ENCODE results near the gene YRDC.
A peak's percentile ranks its signal among the peaks of the same experiment; 100 is the strongest.

The YRDC gene

DNA sequence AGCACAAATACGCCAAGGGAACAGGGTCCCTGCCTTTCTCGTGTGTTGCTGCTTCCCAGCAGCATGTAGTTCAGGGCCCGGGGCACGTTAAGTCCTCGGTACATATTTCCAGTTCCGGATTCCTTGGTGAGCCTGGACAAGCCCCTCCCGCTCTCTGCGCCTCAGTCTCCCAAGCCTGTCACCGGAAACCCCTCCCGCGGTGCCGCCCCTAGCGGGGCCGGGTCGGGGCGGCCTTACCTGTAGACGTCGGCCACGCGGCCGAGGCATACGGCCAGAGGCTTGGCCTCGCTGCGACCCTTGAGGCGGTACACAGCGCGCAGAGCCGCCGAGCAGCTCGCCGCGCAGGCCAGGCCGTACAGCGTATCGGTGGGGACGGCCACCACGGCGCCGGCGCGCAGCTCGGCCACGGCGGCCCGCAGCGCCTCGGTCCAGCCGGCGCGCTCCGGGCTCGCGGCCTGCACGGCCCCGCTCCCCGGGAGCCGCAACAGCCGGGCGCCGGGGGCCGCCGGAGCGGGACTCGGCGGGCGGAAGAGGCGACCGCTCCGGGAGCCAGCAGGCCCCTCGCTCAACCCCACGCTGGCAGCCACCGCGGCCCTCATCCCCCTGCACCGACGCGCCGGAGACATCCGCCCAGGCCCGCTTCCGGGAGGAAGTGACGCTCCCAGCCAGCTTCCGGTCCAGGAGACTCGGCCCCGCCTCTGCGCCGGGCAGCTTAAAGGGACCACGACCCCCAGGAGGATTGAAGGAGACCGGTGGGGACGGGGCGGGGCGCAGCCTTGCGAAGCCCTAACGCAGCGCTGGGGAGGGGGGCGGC, at the start of gene YRDC, which contains the start of gene C1orf122 (continued):
- TF ChIP-seq, protein P1, sequence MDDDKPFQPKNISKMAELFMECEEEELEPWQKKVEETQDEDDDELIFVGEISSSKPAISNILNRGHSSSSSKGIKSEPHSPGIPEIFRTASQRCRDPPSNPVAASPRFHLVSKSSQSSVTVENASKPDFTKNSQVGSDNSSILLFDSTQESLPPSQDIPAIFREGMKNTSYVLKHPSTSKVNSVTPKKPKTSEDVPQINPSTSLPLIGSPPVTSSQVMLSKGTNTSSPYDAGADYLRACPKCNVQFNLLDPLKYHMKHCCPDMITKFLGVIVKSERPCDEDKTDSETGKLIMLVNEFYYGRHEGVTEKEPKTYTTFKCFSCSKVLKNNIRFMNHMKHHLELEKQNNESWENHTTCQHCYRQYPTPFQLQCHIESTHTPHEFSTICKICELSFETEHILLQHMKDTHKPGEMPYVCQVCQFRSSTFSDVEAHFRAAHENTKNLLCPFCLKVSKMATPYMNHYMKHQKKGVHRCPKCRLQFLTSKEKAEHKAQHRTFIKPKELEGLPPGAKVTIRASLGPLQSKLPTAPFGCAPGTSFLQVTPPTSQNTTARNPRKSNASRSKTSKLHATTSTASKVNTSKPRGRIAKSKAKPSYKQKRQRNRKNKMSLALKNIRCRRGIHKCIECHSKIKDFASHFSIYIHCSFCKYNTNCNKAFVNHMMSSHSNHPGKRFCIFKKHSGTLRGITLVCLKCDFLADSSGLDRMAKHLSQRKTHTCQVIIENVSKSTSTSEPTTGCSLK (tag by site-specific recombination; IDR thresholded peaks at IDR 0.05) = no peak
- TF ChIP-seq ZNF221 (tag by site-specific recombination; IDR thresholded peaks at IDR 0.05; ENCODE audit: borderline replicate concordance) (no peak), ZNF133 (tag by site-specific recombination; IDR thresholded peaks at IDR 0.05) (no peak), ZNF501 (tag by site-specific recombination; IDR thresholded peaks at IDR 0.05) (peak; percentile 31; the same call in 1 of the 2 replicates), TRIM28 (IDR thresholded peaks at IDR 0.05; ENCODE audit: borderline replicate concordance, low read length) (no peak), YY1 (tag by site-specific recombination; IDR thresholded peaks at IDR 0.05) (no peak), ZNF433 (tag by site-specific recombination; IDR thresholded peaks at IDR 0.05; ENCODE audit: low read depth) (no peak)
- TF ChIP-seq, protein P2, sequence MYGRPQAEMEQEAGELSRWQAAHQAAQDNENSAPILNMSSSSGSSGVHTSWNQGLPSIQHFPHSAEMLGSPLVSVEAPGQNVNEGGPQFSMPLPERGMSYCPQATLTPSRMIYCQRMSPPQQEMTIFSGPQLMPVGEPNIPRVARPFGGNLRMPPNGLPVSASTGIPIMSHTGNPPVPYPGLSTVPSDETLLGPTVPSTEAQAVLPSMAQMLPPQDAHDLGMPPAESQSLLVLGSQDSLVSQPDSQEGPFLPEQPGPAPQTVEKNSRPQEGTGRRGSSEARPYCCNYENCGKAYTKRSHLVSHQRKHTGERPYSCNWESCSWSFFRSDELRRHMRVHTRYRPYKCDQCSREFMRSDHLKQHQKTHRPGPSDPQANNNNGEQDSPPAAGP (tag by site-specific recombination; IDR thresholded peaks at IDR 0.05) = no peak
- TF ChIP-seq, protein P3, sequence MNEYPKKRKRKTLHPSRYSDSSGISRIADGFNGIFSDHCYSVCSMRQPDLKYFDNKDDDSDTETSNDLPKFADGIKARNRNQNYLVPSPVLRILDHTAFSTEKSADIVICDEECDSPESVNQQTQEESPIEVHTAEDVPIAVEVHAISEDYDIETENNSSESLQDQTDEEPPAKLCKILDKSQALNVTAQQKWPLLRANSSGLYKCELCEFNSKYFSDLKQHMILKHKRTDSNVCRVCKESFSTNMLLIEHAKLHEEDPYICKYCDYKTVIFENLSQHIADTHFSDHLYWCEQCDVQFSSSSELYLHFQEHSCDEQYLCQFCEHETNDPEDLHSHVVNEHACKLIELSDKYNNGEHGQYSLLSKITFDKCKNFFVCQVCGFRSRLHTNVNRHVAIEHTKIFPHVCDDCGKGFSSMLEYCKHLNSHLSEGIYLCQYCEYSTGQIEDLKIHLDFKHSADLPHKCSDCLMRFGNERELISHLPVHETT (tag by site-specific recombination; IDR thresholded peaks at IDR 0.05) = no peak

DNA sequence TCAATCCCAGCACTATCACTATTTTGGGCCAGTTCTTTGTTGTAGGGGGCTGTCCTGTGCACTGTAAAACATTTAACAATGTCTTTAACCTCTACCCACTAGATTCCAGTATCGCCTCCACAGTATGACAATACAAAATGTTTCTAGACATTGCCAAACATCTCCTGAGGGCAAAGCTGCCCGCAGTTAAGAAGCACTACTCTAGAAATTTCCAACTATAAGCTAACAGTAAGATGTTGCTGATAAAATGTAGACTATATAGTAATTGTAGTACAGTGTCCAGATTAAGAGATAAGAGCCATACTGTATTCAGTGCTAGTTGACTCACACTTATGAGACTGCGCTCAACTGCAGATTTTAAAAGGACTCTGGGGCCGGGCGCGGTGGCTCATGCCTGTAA, 46.4 kb upstream of the YRDC start:
- CTCF ChIA-PET = no interaction called here
- H3K4me3 ChIP-seq (ENCODE audit: low read depth, low read length) = no peak overlapping the region
- H3K27ac ChIP-seq (ENCODE audit: extremely low read depth, low read depth, low read length) = no peak overlapping the region
- POLR2A ChIA-PET = no interaction called here
- peaks cover 8 to 60% of the 10 kb centered on the region in 2 experiments for H3K36me3 ChIP-seq (ENCODE audit: control insufficient read depth in 2 of 2, insufficient read depth in 1 of 2, low read length in 2 of 2)
- TF ChIP-seq ZNF600 (tag by site-specific recombination; IDR thresholded peaks at IDR 0.05) (no peak), ZNF571 (tag by site-specific recombination; IDR thresholded peaks at IDR 0.05) (no peak)
- no peaks in the 10 kb centered on the region for H3K4me1 ChIP-seq (ENCODE audit: control insufficient read depth, insufficient read depth, low read length)
- no peaks in the 10 kb centered on the region for H3K9me3 ChIP-seq (ENCODE audit: control insufficient read depth, insufficient read depth, low read depth, low read length)

DNA sequence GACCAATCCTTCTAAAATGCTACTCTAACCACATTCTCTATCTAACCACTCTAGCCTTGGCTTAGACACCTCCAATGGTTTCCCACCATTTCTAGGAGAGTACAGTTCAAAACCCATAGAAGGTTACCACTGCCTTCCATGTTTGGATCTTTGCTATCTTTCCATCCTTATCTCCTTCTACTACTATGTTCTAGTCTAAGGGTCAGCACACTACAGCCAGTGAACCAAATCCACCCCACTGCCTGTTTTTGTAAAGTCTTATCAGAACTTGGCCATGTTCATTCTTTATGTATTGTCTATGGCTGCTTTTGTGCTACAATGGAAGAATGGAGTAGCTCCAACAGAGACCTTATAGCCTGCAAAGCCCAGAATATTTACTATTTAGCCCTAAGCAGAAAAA, 45.1 kb upstream of the YRDC start:
- no peak overlapping the region for H3K4me3 ChIP-seq (ENCODE audit: low read depth, low read length)
- POLR2A ChIA-PET = no interaction called here
- no peak for TF ChIP-seq ZNF776 (tag by site-specific recombination; IDR thresholded peaks at IDR 0.05; ENCODE audit: borderline replicate concordance)
- TF ChIP-seq, protein P4, sequence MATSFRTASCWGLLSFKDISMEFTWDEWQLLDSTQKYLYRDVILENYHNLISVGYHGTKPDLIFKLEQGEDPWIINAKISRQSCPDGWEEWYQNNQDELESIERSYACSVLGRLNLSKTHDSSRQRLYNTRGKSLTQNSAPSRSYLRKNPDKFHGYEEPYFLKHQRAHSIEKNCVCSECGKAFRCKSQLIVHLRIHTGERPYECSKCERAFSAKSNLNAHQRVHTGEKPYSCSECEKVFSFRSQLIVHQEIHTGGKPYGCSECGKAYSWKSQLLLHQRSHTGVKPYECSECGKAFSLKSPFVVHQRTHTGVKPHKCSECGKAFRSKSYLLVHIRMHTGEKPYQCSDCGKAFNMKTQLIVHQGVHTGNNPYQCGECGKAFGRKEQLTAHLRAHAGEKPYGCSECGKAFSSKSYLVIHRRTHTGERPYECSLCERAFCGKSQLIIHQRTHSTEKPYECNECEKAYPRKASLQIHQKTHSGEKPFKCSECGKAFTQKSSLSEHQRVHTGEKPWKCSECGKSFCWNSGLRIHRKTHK (tag by site-specific recombination; IDR thresholded peaks at IDR 0.05) = no peak
- H3K4me1 ChIP-seq (ENCODE audit: control insufficient read depth, insufficient read depth, low read length) = no peaks in the 10 kb centered on the region
- H3K9me3 ChIP-seq (ENCODE audit: control insufficient read depth, insufficient read depth, low read depth, low read length) = no peaks in the 10 kb centered on the region
- H3K27ac ChIP-seq (ENCODE audit: extremely low read depth, low read depth, low read length) = no peak overlapping the region
- CTCF ChIA-PET = interaction anchor here (0.7 kb wide), 1 partner anchor 126 kb away, joined by 3 read pairs; no protein-coding TSS in a partner anchor
- H3K36me3 ChIP-seq (ENCODE audit: control insufficient read depth in 2 of 2, insufficient read depth in 1 of 2, low read length in 2 of 2) = peaks cover 8 to 69% of the 10 kb centered on the region in 2 experiments

Measured in HEK293 (cell line).